GM12872 (cell line): ENCODE measurements around the gene TNFAIP2.

ENCODE experiments used
- TF ChIP-seq, protein P1 (sequence below): IDR thresholded peaks from 3 replicates; pipeline ENCODE4 v1.5.1; 2011; ENCODE audit warnings: low read depth, mild to moderate bottlenecking, low read length, moderate library complexity; ENCODE audit not compliant: insufficient read depth

TNFAIP2 gene

DNA sequence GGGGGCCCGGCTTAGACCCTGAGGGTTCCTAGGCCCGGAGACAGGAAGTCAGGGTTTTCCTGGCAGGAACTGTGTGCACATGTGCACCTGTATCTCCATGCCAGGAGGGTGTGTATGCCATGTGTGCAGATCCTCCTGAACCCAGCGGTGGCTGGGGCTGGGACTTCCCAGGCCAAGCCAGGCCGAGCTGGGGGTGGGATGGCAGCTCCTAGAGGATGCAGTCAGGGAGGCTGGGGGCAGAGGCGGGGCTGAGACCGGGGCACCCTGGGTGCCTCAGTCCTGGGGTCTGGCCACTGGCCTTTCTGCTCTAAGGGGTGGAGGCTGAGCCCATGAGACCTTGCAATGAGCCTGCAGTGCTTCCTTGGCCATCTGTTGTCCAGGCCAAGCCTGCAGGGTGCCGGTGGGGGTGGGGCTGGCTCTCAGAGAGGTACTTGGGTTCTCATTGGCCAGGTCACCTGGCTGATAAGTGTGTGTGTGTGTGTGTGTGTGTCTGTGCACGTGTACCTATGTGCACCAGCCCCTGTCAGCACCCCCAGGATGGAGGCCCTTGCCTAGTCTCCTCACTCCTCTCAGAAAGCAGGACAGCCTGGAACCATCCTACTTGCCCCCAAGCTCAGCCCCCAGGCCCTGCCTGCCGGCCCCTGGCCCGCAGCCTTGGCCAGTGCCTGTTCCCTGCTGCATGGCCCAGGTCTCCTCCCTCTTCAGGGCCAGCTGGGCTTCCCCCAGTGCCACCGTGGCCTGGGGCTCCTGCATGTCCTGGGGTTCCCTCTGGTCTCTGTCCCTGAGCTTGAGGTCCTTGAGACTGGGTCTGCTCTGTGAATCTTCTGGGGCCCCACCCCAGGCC, 10.6 kb upstream of the TNFAIP2 start:
- TF ChIP-seq, protein P1, sequence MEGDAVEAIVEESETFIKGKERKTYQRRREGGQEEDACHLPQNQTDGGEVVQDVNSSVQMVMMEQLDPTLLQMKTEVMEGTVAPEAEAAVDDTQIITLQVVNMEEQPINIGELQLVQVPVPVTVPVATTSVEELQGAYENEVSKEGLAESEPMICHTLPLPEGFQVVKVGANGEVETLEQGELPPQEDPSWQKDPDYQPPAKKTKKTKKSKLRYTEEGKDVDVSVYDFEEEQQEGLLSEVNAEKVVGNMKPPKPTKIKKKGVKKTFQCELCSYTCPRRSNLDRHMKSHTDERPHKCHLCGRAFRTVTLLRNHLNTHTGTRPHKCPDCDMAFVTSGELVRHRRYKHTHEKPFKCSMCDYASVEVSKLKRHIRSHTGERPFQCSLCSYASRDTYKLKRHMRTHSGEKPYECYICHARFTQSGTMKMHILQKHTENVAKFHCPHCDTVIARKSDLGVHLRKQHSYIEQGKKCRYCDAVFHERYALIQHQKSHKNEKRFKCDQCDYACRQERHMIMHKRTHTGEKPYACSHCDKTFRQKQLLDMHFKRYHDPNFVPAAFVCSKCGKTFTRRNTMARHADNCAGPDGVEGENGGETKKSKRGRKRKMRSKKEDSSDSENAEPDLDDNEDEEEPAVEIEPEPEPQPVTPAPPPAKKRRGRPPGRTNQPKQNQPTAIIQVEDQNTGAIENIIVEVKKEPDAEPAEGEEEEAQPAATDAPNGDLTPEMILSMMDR, result no peak

DNA sequence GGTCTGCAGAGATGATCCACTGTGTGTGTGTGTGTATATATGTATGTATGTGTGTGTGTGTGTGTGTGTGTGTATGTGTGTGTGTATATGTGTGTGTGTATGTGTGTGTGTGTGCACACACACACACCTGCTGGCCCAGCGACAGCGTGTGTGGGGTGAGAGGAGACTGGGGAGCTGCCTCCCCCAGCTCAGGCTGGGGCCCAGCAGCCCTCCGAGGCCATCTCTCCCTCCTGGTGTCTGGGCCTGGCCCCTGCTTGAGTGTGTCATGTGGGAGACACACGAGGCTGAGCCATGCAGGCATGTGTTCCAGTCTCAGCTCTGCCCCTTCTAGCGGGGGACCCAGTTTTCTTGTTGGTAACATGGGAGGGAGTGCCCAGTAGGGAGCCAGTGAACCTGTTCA, 10.0 kb upstream of the TNFAIP2 start:
- TF ChIP-seq, protein P1, result no peak

DNA sequence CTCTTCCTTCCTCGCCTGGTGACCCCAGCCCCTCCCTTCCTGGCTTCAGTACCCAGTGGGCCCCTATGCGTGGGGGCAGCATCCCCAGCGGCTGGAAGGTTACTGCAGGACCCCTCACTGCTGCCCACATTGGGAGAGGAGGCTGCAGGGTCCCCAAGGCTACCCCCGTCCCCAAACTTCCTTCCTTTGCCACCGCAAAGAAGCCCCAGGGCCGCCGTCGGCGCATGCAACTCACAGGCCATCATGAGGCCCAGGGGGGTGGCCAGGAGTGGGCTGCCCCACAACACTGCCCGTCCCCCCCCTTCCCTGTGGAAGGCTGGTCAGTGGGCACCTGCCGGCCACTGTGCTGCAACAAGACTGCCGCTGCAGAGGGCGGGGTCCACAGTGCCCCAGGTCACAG, 9.5 kb upstream of the TNFAIP2 start:
- TF ChIP-seq, protein P1, result no peak

DNA sequence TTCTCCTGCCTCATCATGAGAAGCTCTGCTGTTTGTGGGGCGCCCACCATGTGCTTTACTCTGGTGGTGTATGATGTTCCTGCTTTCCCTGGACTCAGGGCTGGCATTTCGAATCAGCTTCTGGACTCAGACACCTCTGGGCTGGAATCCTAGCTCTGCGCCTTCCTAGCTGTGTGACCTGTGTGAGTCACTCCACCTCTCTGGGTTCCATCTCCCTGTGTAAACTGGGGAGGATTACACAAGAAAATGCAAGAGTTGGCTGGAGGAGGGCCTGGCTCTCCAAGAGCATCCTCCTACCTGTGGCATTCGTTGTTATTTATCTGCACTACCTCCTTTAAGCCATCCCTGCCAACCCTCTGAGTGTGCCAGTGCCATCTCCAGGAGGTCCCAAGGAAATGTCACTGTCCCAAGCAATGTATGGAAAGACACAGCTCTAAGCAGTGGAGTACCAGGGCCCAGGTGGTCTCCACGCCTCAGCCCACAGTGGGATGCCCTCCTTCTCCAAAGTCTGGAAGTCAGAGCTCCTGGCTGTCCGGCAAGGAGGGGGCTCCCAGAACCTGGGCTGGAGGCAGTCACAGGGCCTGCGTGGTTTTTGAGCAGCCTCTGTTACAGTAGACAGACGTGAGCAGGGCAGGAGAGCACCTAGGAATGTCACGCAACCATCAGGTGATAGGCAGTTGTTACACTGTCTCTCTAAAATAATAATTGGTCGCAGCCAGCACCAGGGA, 7.3 kb upstream of the TNFAIP2 start:
- TF ChIP-seq, protein P1, result no peak

DNA sequence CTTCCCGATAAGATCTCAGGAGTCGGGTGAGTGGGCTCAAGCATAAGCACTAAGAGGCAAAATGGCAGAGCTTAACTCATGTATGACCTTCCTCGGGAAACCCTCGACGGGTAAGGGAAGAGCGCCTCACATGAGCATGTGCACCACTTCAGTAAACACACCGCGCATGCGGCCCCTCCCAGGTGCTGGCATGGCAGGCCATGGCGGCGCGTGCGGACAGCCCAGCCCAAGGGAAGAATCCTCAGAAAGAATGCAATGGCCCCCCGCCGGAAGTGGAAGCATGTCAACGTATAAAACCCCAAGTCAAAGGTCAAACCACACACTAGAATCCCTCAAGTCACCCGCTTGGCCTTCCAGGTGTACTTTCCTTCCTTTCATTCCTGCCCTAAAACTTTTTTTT, 6.6 kb upstream of the TNFAIP2 start:
- TF ChIP-seq, protein P1, result no peak

DNA sequence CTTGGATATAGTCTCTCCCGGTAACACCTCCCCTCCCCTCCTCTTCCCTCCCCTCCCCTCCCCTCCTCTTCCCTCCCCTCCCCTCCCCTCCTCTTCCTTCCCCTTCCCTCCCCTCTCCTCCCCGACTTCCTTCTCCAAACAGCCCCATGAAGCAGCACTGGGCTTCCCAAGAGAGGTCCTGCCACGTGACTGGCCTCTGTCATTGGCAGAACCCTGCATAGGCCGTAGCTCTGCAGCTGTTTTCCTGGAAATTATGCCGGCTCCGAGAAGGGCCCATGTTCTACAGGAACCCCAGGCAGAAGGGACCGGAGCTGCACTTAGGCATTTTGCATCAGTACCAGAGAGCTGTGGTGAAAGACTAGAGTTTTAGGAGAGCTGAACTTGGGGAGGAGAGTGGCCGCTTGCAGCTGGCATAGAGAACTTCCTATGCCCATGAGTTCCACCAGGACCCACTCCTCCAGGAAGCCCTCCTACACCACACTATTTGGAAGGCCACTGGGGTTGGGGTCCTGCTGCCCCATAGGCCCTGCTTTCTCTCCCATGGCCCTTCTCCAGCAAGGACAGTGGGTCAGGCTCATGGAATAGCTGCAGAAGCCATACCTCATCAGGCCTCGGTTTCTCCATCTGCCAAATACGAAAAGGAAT, 5.1 kb upstream of the TNFAIP2 start:
- TF ChIP-seq, protein P1, result no peak
